CD14-positive monocyte (primary cell): ENCODE data around the gene MPND. TPM values are rescaled to one million over a fixed set of nuclear protein-coding genes. Genes with fewer than 3 reads are reported as not detected.

Source experiments
- DNase-seq, 3 donors: peaks; one replicate each; pipeline ENCODE4 v3.0.0-alpha.2; 2011 to 2022
- H2AFZ ChIP-seq: 2 replicates; pipeline ENCODE4 v1.6.0; 2012; ENCODE audit warnings: mild to moderate bottlenecking, low read depth, low read length, inconsistent platforms; ENCODE audit not compliant: insufficient read depth, poor library complexity, severe bottlenecking
- H3K27ac ChIP-seq, 2 donors: 1 replicate in 1 of 2; 2 replicates in 1 of 2; pipeline ENCODE4 v1.5.1; 2012 to 2013; ENCODE audit warnings: low read length in 2 of 2, control low read depth in 1 of 2, inconsistent platforms in 1 of 2, low read depth in 1 of 2, mild to moderate bottlenecking in 1 of 2
- H3K27me3 ChIP-seq, 2 donors: one replicate each; pipeline versions ENCODE4 v1.6.0 to v1.6.1; 2011 to 2013; ENCODE audit warnings: low read length in 2 of 2; ENCODE audit not compliant: control insufficient read depth in 2 of 2, insufficient read depth in 2 of 2
- H3K36me3 ChIP-seq, 2 donors: replicated peaks in 1 of 2; 1 replicate in 1 of 2; 2 replicates in 1 of 2; pipeline versions ENCODE4 v1.5.1 to v1.6.1; 2012 to 2013; ENCODE audit warnings: low read length in 2 of 2, control low read depth in 1 of 2, inconsistent platforms in 1 of 2, mild to moderate bottlenecking in 1 of 2; ENCODE audit not compliant: insufficient read depth in 2 of 2, control insufficient read depth in 1 of 2
- H3K4me1 ChIP-seq, 2 donors: 1 replicate in 1 of 2; 2 replicates in 1 of 2; pipeline versions ENCODE4 v1.5.1 to v1.6.1; 2012 to 2013; ENCODE audit warnings: low read length in 2 of 2, control low read depth in 1 of 2, inconsistent platforms in 1 of 2, mild to moderate bottlenecking in 1 of 2, moderate library complexity in 1 of 2; ENCODE audit not compliant: insufficient read depth in 2 of 2, control insufficient read depth in 1 of 2
- H3K4me2 ChIP-seq: replicated peaks from 2 replicates; pipeline ENCODE3; 2012; ENCODE audit warnings: low read length, moderate library complexity, mild to moderate bottlenecking; ENCODE audit not compliant: poor library complexity, severe bottlenecking; ENCODE audit errors: extremely low read depth
- H3K4me3 ChIP-seq, 3 experiments: fragments of 200-600 bp in 1 of 3; sonication (generic) in 1 of 3; replicated peaks in 1 of 3; 1 replicate in 2 of 3; 2 replicates in 1 of 3; pipeline ENCODE4 v1.5.1; 2011 to 2013; ENCODE audit warnings: low read length in 3 of 3, mild to moderate bottlenecking in 3 of 3, control low read depth in 2 of 3, low read depth in 2 of 3, inconsistent platforms in 1 of 3, moderate library complexity in 1 of 3
- H3K79me2 ChIP-seq: 2 replicates; pipeline ENCODE4 v1.6.0; 2012; ENCODE audit warnings: mild to moderate bottlenecking, control low read depth, inconsistent platforms, low read length, moderate library complexity; ENCODE audit not compliant: insufficient read depth
- H3K9ac ChIP-seq: 2 replicates; pipeline ENCODE4 v1.6.0; 2017; ENCODE audit warnings: low read length, mild to moderate bottlenecking; ENCODE audit not compliant: insufficient read depth, poor library complexity, severe bottlenecking
- H3K9me3 ChIP-seq, 2 donors: replicated peaks in 1 of 2; 1 replicate in 1 of 2; 2 replicates in 1 of 2; pipeline versions ENCODE4 v1.5.1 to v1.6.1; 2012 to 2013; ENCODE audit warnings: low read length in 2 of 2, control low read depth in 1 of 2; ENCODE audit not compliant: control insufficient read depth in 1 of 2, insufficient read depth in 1 of 2
- H4K20me1 ChIP-seq: 2 replicates; pipeline ENCODE4 v1.6.0; 2012; ENCODE audit warnings: mild to moderate bottlenecking, low read length, control low read depth, moderate library complexity; ENCODE audit not compliant: insufficient read depth
- H3K27ac Mint-ChIP-seq, 7 donors: one replicate each; pipeline ENCODE4 v1.8.0; 2020; ENCODE audit warnings: mild to moderate bottlenecking in 7 of 7, mixed read lengths in 7 of 7, moderate library complexity in 6 of 7, inconsistent platforms in 2 of 7
- H3K27me3 Mint-ChIP-seq, 3 donors: one replicate each; pipeline ENCODE4 v1.8.0; 2021 to 2022; ENCODE audit warnings: low read depth in 3 of 3, mild to moderate bottlenecking in 3 of 3, mixed read lengths in 3 of 3, moderate library complexity in 3 of 3, inconsistent platforms in 1 of 3
- H3K36me3 Mint-ChIP-seq, 2 donors: one replicate each; pipeline ENCODE4 v1.8.0; 2020; ENCODE audit warnings: mixed read lengths in 2 of 2, inconsistent platforms in 1 of 2, mild to moderate bottlenecking in 1 of 2
- H3K4me1 Mint-ChIP-seq: one replicate; pipeline ENCODE4 v1.8.0; 2020; ENCODE audit warnings: mild to moderate bottlenecking, mixed read lengths
- H3K4me3 Mint-ChIP-seq, 2 donors: one replicate each; pipeline ENCODE4 v1.8.0; 2020; ENCODE audit warnings: mild to moderate bottlenecking in 2 of 2, mixed read lengths in 2 of 2, moderate library complexity in 1 of 2
- H3K9me3 Mint-ChIP-seq, 7 donors: one replicate each; pipeline ENCODE4 v1.8.0; 2020 to 2022; ENCODE audit warnings: mixed read lengths in 7 of 7, mild to moderate bottlenecking in 6 of 7, moderate library complexity in 6 of 7, inconsistent platforms in 2 of 7
- WGBS: methylation state at CpG from one replicate; pipeline ENCODE4 v1.1.5; 2013; ENCODE audit warnings: missing lambda C conversion rate; ENCODE audit not compliant: insufficient coverage; 5-methylcytosine and 5-hydroxymethylcytosine counted together
- intact Hi-C, 2 donors: fragments of 100-400 bp; cut with micrococcal nuclease; formaldehyde crosslinking; loops; one replicate each; pipeline versions ENCODE4 v1.15.0 to v1.15.1; 2023
- polyA plus RNA-seq, 3 donors: library from polyadenylated mRNA; depleted of rRNA in 1 of 3; unstranded in 2 of 3; stranded (reverse) in 1 of 3; fragments of 300-500 nt in 2 of 3; fragments of >200 nt in 1 of 3; fragmentation: Illumina TruSeq in 2 of 3; gene quantifications; 1 replicate in 2 of 3; 2 replicates in 1 of 3; pipeline ENCODE4 v1.2.3, GENCODE V29; 2012 to 2021
- TF ChIP-seq, protein P1 (sequence below): fragments of 200-600 bp; IDR thresholded peaks from one replicate; pipeline ENCODE4 v1.8.0; 2022; ENCODE audit warnings: antibody characterized with exemption, mild to moderate bottlenecking

MPND gene
- polyA plus RNA-seq, 3 donors, result 6.5 to 15.9 (median 7.0) TPM

- H2AFZ ChIP-seq, result no peak overlapping the region
- peak overlapping the region; percentile 23 to 75 (median 26) for H3K4me3 ChIP-seq
- peak overlapping the region; percentile 88 for H3K4me2 ChIP-seq
- peaks cover 51% of the 10 kb centered on the region for H3K4me1 Mint-ChIP-seq
- peaks cover 48 to 53% of the 10 kb centered on the region in 2 donors for H3K4me1 ChIP-seq
- intact Hi-C loops, result no loop called here
- no peaks in the 10 kb centered on the region for H3K9me3 Mint-ChIP-seq
- no peaks in the 10 kb centered on the region for H3K27me3 Mint-ChIP-seq
- H3K79me2 ChIP-seq, result peaks cover 70% of the 10 kb centered on the region
- H3K27ac ChIP-seq, result peak overlapping the region; percentile 58 to 82
- peaks cover 15 to 31% of the 10 kb centered on the region in 2 donors for H3K36me3 ChIP-seq
- TF ChIP-seq, protein P1, sequence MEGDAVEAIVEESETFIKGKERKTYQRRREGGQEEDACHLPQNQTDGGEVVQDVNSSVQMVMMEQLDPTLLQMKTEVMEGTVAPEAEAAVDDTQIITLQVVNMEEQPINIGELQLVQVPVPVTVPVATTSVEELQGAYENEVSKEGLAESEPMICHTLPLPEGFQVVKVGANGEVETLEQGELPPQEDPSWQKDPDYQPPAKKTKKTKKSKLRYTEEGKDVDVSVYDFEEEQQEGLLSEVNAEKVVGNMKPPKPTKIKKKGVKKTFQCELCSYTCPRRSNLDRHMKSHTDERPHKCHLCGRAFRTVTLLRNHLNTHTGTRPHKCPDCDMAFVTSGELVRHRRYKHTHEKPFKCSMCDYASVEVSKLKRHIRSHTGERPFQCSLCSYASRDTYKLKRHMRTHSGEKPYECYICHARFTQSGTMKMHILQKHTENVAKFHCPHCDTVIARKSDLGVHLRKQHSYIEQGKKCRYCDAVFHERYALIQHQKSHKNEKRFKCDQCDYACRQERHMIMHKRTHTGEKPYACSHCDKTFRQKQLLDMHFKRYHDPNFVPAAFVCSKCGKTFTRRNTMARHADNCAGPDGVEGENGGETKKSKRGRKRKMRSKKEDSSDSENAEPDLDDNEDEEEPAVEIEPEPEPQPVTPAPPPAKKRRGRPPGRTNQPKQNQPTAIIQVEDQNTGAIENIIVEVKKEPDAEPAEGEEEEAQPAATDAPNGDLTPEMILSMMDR, result no peak
- peaks cover 93% of the 10 kb centered on the region for H4K20me1 ChIP-seq
- H3K9ac ChIP-seq, result peak overlapping the region; percentile 70
- H3K27me3 ChIP-seq, result no peaks in the 10 kb centered on the region
- peaks cover 35 to 57% of the 10 kb centered on the region in 2 donors for H3K36me3 Mint-ChIP-seq
- no peaks in the 10 kb centered on the region for H3K9me3 ChIP-seq
- H3K4me3 Mint-ChIP-seq, result peak overlapping the region; percentile 76 to 90
- peak; percentile 53 to 71 (median 67) for DNase-seq
- under 1% methylated on average over 19 of the region's 25 CpGs for whole genome bisulfite sequencing
- peak overlapping the region; percentile 82 to 91 (median 88) for H3K27ac Mint-ChIP-seq
These were observed 25.9 kb downstream of the MPND start for GRCh38 chr19:4369109-4369887.

DNA sequence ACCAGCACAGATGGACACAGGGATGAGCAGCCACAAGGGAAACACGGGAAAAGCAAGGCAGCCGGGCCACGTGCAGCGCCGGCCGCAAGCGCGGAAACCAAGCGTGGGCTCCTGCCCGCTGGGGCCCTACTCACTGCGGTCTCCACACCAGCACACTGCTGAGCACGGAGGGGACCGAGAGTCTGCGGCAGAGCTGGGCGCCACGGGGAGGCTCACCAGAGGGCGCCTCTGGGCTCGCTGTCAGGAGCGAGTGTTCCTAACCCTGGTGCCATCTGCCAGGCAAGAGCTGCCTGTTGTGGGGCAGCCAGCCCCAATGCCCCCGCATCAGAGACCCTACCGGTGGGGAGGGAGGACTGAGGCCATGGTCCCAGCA is 26.5 kb downstream of the MPND start:
- H3K9me3 Mint-ChIP-seq, result no peaks in the 10 kb centered on the region

More for the DNA sequence above, 26.5 kb downstream of the MPND start:
- Mint-ChIP-seq H3K36me3 (peaks cover 34 to 54% of the 10 kb centered on the region in 2 donors), H3K27ac (peak overlapping the region; percentile 82 to 91 (median 88)), H3K27me3 (no peaks in the 10 kb centered on the region), H3K4me1 (peaks cover 56% of the 10 kb centered on the region), H3K4me3 (peak overlapping the region; percentile 76 to 90)
- intact Hi-C loops, result no loop called here
- under 1% methylated on average over 21 of the region's 21 CpGs for WGBS
- peaks cover 76% of the 10 kb centered on the region for H3K79me2 ChIP-seq
- no peaks in the 10 kb centered on the region for H3K9me3 ChIP-seq
- peaks cover 15 to 26% of the 10 kb centered on the region in 2 donors for H3K36me3 ChIP-seq
- TF ChIP-seq, protein P1, result peak; percentile 58
- H2AFZ ChIP-seq, result no peak overlapping the region
- H3K4me2 ChIP-seq, result peak overlapping the region; percentile 88
- H3K27ac ChIP-seq, result peak overlapping the region; percentile 58 to 82
- DNase-seq, result peak; percentile 54 to 61 (median 59)
- H3K27me3 ChIP-seq, result no peaks in the 10 kb centered on the region
- peaks cover 99% of the 10 kb centered on the region for H4K20me1 ChIP-seq
- peaks cover 54 to 59% of the 10 kb centered on the region in 2 donors for H3K4me1 ChIP-seq
- H3K9ac ChIP-seq, result peak overlapping the region; percentile 70
- peak overlapping the region; percentile 23 to 75 (median 26) for H3K4me3 ChIP-seq
